ENCODE data around the gene RAMAC.
"Not testable (repeated sequence)": the region's sequence is repeated elsewhere in the genome, so short reads cannot be mapped to it uniquely, and the experiment has no call there.

RAMAC gene

GRCh38 chr15:83014205-83014653 lies 28.2 kb downstream of the RAMAC start:
- no peak for DNase-seq (ENCODE audit: low read depth)

- no peak for DNase-seq (ENCODE audit: low read depth)
These were observed 29.4 kb downstream of the RAMAC start for GRCh38 chr15:83015361-83015760.

GRCh38 chr15:83016906-83017305 lies 30.9 kb downstream of the RAMAC start:
- DNase-seq (ENCODE audit: low read depth) = no peak

- no peak for DNase-seq (ENCODE audit: low read depth)
These were observed 32.4 kb downstream of the RAMAC start for GRCh38 chr15:83018436-83018835.

- peak; percentile 75 for DNase-seq (ENCODE audit: low read depth)
These were observed 44.0 kb downstream of the RAMAC start for GRCh38 chr15:83030021-83030420.

GRCh38 chr15:83031234-83031633 lies 45.2 kb downstream of the RAMAC start:
- DNase-seq (ENCODE audit: low read depth) = not testable (repeated sequence)

GRCh38 chr15:83036253-83036652 lies 50.2 kb downstream of the RAMAC start:
- DNase-seq (ENCODE audit: low read depth) = no peak

GRCh38 chr15:83039206-83039605 lies 53.2 kb downstream of the RAMAC start:
- no peak for DNase-seq (ENCODE audit: low read depth)
